Pancreas (tissue), 10 donors: ENCODE results near the gene NPDC1. TPM values are rescaled to one million over a fixed set of nuclear protein-coding genes. Genes with fewer than 3 reads are reported as not detected.

Source experiments
- ATAC-seq, 4 donors: fragments of 200-7000 bp; cut with Tn5 transposase; one replicate each; pipeline versions ENCODE4 v1.8.0 to v1.9.1; 2020; ENCODE audit warnings: mild to moderate bottlenecking in 4 of 4, moderate library complexity in 4 of 4
- DNase-seq, 6 donors: peaks; one replicate each; pipeline ENCODE4 v3.0.0-alpha.2; 2020
- FAIRE-seq: peaks from 2 replicates; lab custom pipeline; 2012; peaks lifted over from hg19 to GRCh38; lab: Jason Lieb, UNC
- H3K27ac ChIP-seq, 4 donors: fragments of 200-600 bp; sonication (generic); 1 replicate in 3 of 4; 2 replicates in 1 of 4; pipeline versions ENCODE4 v1.5.0 to v1.8.0; 2020
- H3K27me3 ChIP-seq, 4 donors: fragments of 200-600 bp; one replicate each; pipeline ENCODE4 v1.8.0; 2021
- H3K36me3 ChIP-seq, 3 donors: fragments of 200-600 bp; sonication (generic) in 1 of 3; one replicate each; pipeline versions ENCODE4 v1.5.0 to v1.8.0; 2020 to 2021
- H3K4me1 ChIP-seq, 3 donors: fragments of 200-600 bp; one replicate each; pipeline ENCODE4 v1.8.0; 2021
- H3K4me3 ChIP-seq, 4 donors: fragments of 200-600 bp; sonication (generic) in 2 of 4; one replicate each; pipeline versions ENCODE4 v1.5.0 to v1.8.0; 2020 to 2021
- H3K9me3 ChIP-seq, 4 donors: fragments of 200-600 bp; one replicate each; pipeline ENCODE4 v1.8.0; 2021
- WGBS, 2 donors: extraction: QIAGEN DNeasy Blood & Tissue Kit; methylation state at CpG; one replicate each; pipeline ENCODE4 v1.1.7; 2013; 5-methylcytosine and 5-hydroxymethylcytosine counted together
- intact Hi-C, 3 donors: fragments of 100-400 bp; cut with DNase I; formaldehyde crosslinking; loops; one replicate each; pipeline versions ENCODE4 v1.11.1 to v1.14.2; 2022
- polyA plus RNA-seq, 2 donors: library from polyadenylated mRNA; stranded (reverse); fragments of 200-250 nt; gene quantifications; one replicate each; pipeline ENCODE4 v1.2.3, GENCODE V29; 2013
- total RNA-seq, 6 donors: library from RNA; stranded (reverse); fragmentation: NEBNext Ultra II Directional in 4 of 6; extraction: Animal tissue kit (Norgen Biotek cat#: 25700) in 4 of 6; gene quantifications; one replicate each; pipeline versions ENCODE4 v1.2.1 to v1.2.4, GENCODE V29; 2021 to 2023
- TF ChIP-seq, protein P1 (sequence below), 4 donors: fragments of 200-600 bp; sonication (generic) in 3 of 4; IDR thresholded peaks; one replicate each; pipeline versions ENCODE4 v1.5.0 to v1.8.0; 2021; ENCODE audit warnings: antibody characterized with exemption in 4 of 4
- donor health status: healthy with polysubstance abuse.
- donor health status: DM: no; HTN: no; CAD: no; lungs with moderate emphysema.
- donor health status: DM: no; HTN: no; CAD: no.
- donor health status: control.
- donor health status: control.
- donor health status: Bipolar disorder and iron deficiency.
- donor health status: DM: yes; HTN: yes; CAD: no.
- donor health status: DM: no; HTN: no; CAD: no.
- donor health status: DM: no; HTN: no; CAD: no.
- donor health status: DM: yes; HTN: yes; CAD: no.

NPDC1 gene
- total and polyA plus RNA-seq, 8 donors, result 31.5 to 328 (median 47.5) TPM

DNA sequence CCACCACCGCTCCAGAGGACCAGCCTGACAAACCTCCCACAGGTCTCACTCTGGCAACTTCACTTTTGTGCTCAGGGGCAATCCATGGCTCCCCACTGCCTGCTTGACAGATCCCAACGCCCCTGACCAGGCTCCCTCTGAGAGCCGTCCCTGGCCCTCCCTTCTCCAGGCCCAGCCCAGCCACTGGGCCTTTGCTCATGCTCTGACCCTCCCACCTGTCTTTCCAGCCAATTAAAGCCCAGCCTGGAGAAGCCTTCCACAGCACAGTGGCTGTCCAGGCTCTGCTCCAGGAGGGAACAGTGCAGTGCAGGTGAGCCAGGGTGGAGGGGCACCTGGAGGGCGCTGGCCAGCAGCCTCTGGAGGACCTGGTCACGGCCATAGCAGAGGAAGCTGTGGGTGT, 4.6 kb upstream of the NPDC1 start:
- Histone ChIP-seq H3K36me3 (no peaks in the 10 kb centered on the region), H3K4me1 (peaks cover 14 to 22% (median 19%) of the 10 kb centered on the region in 3 donors), H3K9me3 (no peaks in the 10 kb centered on the region), H3K4me3 (no peak overlapping the region), H3K27ac (no peak overlapping the region), H3K27me3 (peaks cover 0 to 7% (median 0%) of the 10 kb centered on the region in 4 donors)
- no peak for DNase-seq
- no peak for FAIRE-seq
- 82 to 87% methylated on average over 5 of the region's 5 CpGs for WGBS, 2 donors
- no peak for ATAC-seq
- intact Hi-C loops, result no loop called here
- TF ChIP-seq, protein P1, sequence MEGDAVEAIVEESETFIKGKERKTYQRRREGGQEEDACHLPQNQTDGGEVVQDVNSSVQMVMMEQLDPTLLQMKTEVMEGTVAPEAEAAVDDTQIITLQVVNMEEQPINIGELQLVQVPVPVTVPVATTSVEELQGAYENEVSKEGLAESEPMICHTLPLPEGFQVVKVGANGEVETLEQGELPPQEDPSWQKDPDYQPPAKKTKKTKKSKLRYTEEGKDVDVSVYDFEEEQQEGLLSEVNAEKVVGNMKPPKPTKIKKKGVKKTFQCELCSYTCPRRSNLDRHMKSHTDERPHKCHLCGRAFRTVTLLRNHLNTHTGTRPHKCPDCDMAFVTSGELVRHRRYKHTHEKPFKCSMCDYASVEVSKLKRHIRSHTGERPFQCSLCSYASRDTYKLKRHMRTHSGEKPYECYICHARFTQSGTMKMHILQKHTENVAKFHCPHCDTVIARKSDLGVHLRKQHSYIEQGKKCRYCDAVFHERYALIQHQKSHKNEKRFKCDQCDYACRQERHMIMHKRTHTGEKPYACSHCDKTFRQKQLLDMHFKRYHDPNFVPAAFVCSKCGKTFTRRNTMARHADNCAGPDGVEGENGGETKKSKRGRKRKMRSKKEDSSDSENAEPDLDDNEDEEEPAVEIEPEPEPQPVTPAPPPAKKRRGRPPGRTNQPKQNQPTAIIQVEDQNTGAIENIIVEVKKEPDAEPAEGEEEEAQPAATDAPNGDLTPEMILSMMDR (IDR thresholded peaks at IDR 0.05), result no peak

DNA sequence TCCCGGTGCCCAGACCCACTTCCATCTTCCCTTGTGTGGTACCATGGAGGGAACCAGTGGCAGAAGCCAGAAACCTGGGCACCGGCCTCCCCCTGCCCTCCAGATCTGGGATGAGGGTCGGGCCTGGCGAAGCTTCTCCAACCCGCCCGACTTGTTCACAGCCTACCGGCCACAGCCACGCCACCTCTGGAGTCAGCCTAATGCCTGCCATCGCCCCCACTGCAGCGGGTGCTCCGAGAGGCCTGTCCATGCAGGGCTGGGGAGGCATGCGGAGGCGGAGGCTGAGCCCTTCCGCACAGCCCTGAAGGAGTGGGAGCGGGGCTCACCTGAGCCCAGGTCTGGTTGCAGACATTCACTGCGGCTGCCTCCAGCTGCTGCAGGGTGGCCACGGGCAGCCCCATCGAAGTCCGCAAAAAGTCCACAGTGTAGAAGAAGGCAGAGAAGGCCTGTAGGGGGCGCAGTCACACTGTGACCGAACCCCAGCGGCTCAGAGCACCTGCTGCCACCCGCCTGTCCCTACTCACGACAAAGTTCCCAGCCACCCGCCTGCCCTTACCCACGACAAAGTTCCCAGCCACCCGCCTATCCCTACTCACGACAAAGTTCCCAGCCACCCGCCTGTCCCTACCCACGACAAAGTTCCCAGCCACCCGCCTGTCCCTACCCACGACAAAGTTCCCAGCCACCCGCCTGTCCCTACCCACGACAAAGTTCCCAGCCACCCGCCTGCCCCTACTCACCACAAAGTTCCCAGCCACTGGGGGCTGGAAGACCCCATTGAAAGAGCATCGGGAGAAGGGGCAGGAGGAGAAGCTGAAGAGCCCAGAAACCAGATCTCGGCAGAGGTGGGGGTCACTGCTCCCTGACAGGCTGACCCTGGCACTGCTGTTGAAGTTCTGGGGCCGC, 3.8 kb upstream of the NPDC1 start:
- H3K27ac ChIP-seq, result no peak overlapping the region

DNA sequence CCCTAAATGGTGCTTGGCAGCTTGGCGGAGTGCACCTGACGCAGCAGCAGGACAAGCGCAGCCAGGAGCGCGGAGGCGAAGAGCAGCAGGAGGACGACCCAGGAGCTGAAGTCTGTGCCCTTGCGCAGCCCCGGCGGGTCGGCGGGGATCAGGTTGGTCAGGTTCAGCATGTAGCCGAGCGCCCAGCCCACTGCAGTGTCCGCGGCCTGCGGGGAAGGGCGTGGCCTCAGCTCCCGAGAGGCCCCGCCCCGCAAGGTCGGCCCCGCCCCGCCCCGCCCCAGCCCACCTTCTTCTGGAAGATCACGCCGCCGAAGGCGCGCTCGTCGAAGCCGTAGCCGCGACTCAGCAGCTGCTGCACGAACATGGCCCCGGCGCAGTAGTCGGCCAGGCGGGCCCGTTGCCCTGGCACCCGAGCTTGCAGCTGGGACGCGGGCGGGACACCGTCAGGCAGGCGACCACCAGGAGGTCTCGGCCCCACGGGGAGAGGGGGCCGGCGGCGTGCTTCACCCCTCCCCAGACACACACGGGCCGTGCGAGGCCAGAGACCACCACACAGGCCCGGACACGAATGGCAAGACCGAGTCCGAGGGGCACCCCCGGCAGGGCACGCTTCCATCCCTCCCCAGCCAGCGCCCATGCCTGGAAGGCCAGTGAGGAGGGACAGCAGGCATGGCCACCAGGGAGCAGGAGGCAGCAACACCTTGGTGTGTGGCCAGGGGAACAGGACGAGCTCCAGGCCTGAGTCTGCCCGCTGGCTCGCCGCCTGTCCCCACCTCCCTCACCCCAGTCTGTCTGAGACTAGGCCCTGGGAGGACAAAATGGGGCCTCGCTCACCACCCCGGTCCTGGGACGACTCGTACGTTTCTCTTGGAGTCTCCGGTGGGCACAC, 2.9 kb upstream of the NPDC1 start:
- 25 to 39% methylated on average over 39 to 72 of the region's 72 CpGs for WGBS, 2 donors
- Histone ChIP-seq H3K27ac (no peak overlapping the region), H3K4me1 (peaks cover 5 to 23% (median 10%) of the 10 kb centered on the region in 3 donors), H3K4me3 (no peak overlapping the region), H3K9me3 (no peaks in the 10 kb centered on the region), H3K36me3 (no peaks in the 10 kb centered on the region), H3K27me3 (peaks cover 0 to 7% (median 0%) of the 10 kb centered on the region in 4 donors)
- ATAC-seq (no peak), DNase-seq (no peak), FAIRE-seq (no peak)
- TF ChIP-seq, protein P1 (IDR thresholded peaks at IDR 0.05), result no peak
- intact Hi-C loops, result loop anchor here in 1 of 3 donors (2.0 kb wide), 1 partner anchor 16 kb away; no protein-coding TSS in a partner anchor

More for the DNA sequence above, 3.8 kb upstream of the NPDC1 start:
- ATAC-seq (peak; percentile 29 to 46 (median 39)), FAIRE-seq (no peak), DNase-seq (peak; percentile 63 to 90 (median 80))
- peaks cover 7 to 20% (median 16%) of the 10 kb centered on the region in 3 donors for H3K4me1 ChIP-seq
- intact Hi-C loops, result loop anchor here in 1 of 3 donors (2.0 kb wide), 1 partner anchor 15 kb away; no protein-coding TSS in a partner anchor
- H3K27me3 ChIP-seq, result peaks cover 0 to 7% (median 0%) of the 10 kb centered on the region in 4 donors
- H3K4me3 ChIP-seq, result no peak overlapping the region
- H3K36me3 ChIP-seq, result no peaks in the 10 kb centered on the region
- 32 to 35% methylated on average over 38 of the region's 38 CpGs for WGBS, 2 donors
- H3K9me3 ChIP-seq, result no peaks in the 10 kb centered on the region
- TF ChIP-seq, protein P1 (IDR thresholded peaks at IDR 0.05), result peak; percentile 57 to 61 (median 57)

DNA sequence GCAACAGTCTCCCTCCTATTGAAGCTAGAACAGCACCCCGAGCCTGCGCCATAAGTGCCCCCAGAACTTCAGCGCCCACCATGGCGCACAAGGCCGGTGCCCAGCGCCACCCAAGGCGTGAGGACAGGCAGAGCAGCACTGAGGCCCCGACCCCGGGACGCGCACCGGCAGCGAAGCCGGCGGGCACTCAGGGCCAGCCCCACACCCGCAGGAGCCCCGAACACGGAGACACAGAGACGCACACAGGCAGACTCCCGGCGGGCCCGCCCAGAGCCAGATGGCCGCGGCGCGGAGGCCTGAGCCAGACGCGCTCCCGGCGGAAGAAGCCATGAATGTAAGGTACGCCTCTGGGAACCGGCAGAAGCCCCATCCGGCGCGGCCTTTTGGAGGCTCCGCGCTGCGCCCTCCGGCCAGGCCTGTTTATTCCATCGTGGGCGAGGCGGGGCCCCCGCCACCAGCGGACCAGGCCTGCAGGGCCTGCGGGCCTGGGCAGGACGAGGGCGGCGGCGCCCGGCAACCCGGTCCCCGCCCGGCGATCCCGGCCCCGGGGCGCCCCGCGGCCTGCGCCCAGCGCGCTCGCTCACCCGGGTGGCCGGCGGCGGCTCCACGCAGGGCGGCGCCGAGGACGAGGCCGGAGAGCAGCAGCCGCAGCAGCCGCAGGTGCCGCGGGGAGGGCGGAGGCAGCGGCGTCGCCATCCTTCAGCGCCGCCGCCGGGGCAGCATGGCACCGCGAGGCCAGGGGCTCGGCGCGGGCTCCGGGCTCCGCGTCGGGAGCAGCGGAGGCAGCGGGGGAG, 486 bp downstream of the NPDC1 start:
- peak in 1 of 6 donors; percentile 62 for DNase-seq
- Histone ChIP-seq H3K36me3 (no peaks in the 10 kb centered on the region), H3K9me3 (no peaks in the 10 kb centered on the region), H3K27me3 (peaks cover 0 to 7% (median 0%) of the 10 kb centered on the region in 4 donors), H3K27ac (peak overlapping the region in 3 of 4 donors; percentile 42 to 63 (median 63)), H3K4me1 (peaks cover 5 to 19% (median 10%) of the 10 kb centered on the region in 3 donors), H3K4me3 (peak overlapping the region; percentile 30 to 69 (median 48))
- ATAC-seq, result peak; percentile 10 to 31 (median 19)
- WGBS, 2 donors, result 3 to 8% methylated on average over 66 to 96 of the region's 96 CpGs
- intact Hi-C loops, result no loop called here
- TF ChIP-seq, protein P1 (IDR thresholded peaks at IDR 0.05), result no peak
- no peak for FAIRE-seq
